ENCODE results near the gene COL27A1. TPM values are rescaled to one million over a fixed set of nuclear protein-coding genes. Genes with fewer than 3 reads are reported as not detected.

COL27A1 gene
- total RNA-seq, 2 experiments from 2014 or later = 0.87 to 1.2 TPM

- H3K4me1 ChIP-seq (ENCODE audit: insufficient read depth, low read length) = no peaks in the 10 kb centered on the region
- H3K4me3 ChIP-seq (ENCODE audit: low read length) = no peak overlapping the region
- no peak overlapping the region for H3K27ac Mint-ChIP-seq
- no peak for DNase-seq
- no peaks in the 10 kb centered on the region for H3K36me3 Mint-ChIP-seq (ENCODE audit: low read depth)
- peaks cover 3 to 14% of the 10 kb centered on the region in 2 experiments for H3K9me3 ChIP-seq (ENCODE audit: control insufficient read depth in 1 of 2, insufficient read depth in 1 of 2, low read length in 2 of 2)
- no peak overlapping the region for H3K4me3 Mint-ChIP-seq
- H3K36me3 ChIP-seq (ENCODE audit: insufficient read depth, low read length) = no peaks in the 10 kb centered on the region
- intact Hi-C loops (cut with DNase I, micrococcal nuclease) = no loop called here
- H3K27me3 Mint-ChIP-seq = peaks cover 20% of the 10 kb centered on the region
- POLR2A ChIA-PET = no interaction called here
- ATAC-seq (ENCODE audit: poor library complexity) = no peak
- no peaks in the 10 kb centered on the region for H3K4me1 Mint-ChIP-seq (ENCODE audit: low read depth)
- H3K27ac ChIP-seq (ENCODE audit: low read depth in 1 of 2, low read length in 2 of 2) = no peak overlapping the region
- H3K27me3 ChIP-seq (ENCODE audit: control insufficient read depth in 1 of 2, insufficient read depth in 2 of 2, low read length in 2 of 2) = peaks cover 4 to 7% of the 10 kb centered on the region in 2 experiments
- TF ChIP-seq, protein P1, sequence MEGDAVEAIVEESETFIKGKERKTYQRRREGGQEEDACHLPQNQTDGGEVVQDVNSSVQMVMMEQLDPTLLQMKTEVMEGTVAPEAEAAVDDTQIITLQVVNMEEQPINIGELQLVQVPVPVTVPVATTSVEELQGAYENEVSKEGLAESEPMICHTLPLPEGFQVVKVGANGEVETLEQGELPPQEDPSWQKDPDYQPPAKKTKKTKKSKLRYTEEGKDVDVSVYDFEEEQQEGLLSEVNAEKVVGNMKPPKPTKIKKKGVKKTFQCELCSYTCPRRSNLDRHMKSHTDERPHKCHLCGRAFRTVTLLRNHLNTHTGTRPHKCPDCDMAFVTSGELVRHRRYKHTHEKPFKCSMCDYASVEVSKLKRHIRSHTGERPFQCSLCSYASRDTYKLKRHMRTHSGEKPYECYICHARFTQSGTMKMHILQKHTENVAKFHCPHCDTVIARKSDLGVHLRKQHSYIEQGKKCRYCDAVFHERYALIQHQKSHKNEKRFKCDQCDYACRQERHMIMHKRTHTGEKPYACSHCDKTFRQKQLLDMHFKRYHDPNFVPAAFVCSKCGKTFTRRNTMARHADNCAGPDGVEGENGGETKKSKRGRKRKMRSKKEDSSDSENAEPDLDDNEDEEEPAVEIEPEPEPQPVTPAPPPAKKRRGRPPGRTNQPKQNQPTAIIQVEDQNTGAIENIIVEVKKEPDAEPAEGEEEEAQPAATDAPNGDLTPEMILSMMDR (IDR thresholded peaks at IDR 0.05) = no peak
- CTCF ChIA-PET = no interaction called here
- peaks cover 2% of the 10 kb centered on the region for H3K9me3 Mint-ChIP-seq
Measured at GRCh38 chr9:114122136-114123027, 33.0 kb upstream of the COL27A1 start.

DNA sequence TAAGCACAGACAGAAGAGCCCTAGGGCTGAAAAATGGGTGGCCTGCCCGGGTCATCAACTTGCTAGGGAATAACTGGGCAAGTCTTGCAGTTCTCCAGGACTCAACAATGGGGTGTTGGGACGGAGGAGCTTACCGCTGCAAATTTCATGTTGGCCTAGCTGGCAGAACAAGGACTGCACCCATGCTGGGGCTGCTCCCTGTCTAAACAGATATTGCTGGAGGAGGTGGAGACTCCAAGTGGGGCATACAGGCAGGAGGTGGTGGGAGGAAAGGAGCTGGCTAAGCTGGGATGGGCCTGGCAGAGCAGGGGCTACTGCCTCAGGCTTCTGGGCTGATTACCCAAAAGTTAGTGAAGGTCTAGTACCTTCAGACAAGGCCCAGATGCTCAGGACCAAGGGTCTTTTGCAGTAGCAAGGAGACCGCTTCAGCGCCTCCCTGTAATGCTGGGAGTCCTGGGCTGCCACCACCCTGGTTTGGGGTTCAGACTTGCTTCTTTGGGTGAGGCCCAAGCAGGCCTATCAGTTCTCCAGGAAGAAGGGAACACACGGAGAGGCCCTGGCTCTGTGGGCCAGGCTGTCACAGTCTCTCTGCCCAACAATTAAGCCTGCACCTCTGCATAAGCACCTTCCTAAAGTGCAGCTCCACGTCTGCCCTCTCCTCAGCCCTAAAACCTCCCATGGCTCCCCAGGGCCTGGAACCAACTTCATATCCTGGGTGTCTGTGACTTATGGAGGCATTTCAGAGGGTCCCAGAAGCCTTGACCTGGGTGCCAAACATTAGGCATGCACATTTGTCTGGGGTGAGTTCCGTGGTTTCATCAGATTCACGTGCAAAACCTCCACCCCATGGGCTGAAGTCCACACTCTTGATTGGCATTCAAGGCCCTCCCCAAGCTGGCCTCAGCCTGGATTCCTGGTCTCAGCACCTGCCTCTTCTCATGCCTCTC lies 32.0 kb upstream of the COL27A1 start:
- no peak overlapping the region for H3K27ac ChIP-seq (ENCODE audit: low read depth in 1 of 2, low read length in 2 of 2)
- Mint-ChIP-seq H3K4me3 (no peak overlapping the region), H3K27me3 (peaks cover 19% of the 10 kb centered on the region), H3K4me1 (ENCODE audit: low read depth) (no peaks in the 10 kb centered on the region), H3K27ac (no peak overlapping the region), H3K9me3 (peaks cover 4% of the 10 kb centered on the region), H3K36me3 (ENCODE audit: low read depth) (no peaks in the 10 kb centered on the region)
- intact Hi-C loops (cut with DNase I, micrococcal nuclease) = no loop called here
- H3K4me3 ChIP-seq (ENCODE audit: low read length) = no peak overlapping the region
- no peaks in the 10 kb centered on the region for H3K36me3 ChIP-seq (ENCODE audit: insufficient read depth, low read length)
- TF ChIP-seq, protein P1 (IDR thresholded peaks at IDR 0.05) = no peak
- POLR2A ChIA-PET = no interaction called here
- peaks cover 11 to 19% of the 10 kb centered on the region in 2 experiments for H3K9me3 ChIP-seq (ENCODE audit: control insufficient read depth in 1 of 2, insufficient read depth in 1 of 2, low read length in 2 of 2)
- ATAC-seq (ENCODE audit: poor library complexity) = no peak
- H3K27me3 ChIP-seq (ENCODE audit: control insufficient read depth in 1 of 2, insufficient read depth in 2 of 2, low read length in 2 of 2) = peaks cover 4 to 7% of the 10 kb centered on the region in 2 experiments
- no peak for DNase-seq
- CTCF ChIA-PET = no interaction called here
- H3K4me1 ChIP-seq (ENCODE audit: insufficient read depth, low read length) = no peaks in the 10 kb centered on the region

- Mint-ChIP-seq H3K4me3 (no peak overlapping the region), H3K27ac (no peak overlapping the region), H3K36me3 (ENCODE audit: low read depth) (no peaks in the 10 kb centered on the region), H3K27me3 (peaks cover 14% of the 10 kb centered on the region), H3K9me3 (peaks cover 4% of the 10 kb centered on the region), H3K4me1 (ENCODE audit: low read depth) (no peaks in the 10 kb centered on the region)
- H3K36me3 ChIP-seq (ENCODE audit: insufficient read depth, low read length) = no peaks in the 10 kb centered on the region
- intact Hi-C loops (cut with DNase I, micrococcal nuclease) = no loop called here
- no peaks in the 10 kb centered on the region for H3K4me1 ChIP-seq (ENCODE audit: insufficient read depth, low read length)
- DNase-seq = no peak
- ChIA-PET CTCF (no interaction called here), POLR2A (no interaction called here)
- ATAC-seq (ENCODE audit: poor library complexity) = no peak
- peaks cover 4 to 7% of the 10 kb centered on the region in 2 experiments for H3K27me3 ChIP-seq (ENCODE audit: control insufficient read depth in 1 of 2, insufficient read depth in 2 of 2, low read length in 2 of 2)
- TF ChIP-seq, protein P1 (IDR thresholded peaks at IDR 0.05) = no peak
- no peak overlapping the region for H3K4me3 ChIP-seq (ENCODE audit: low read length)
- H3K9me3 ChIP-seq (ENCODE audit: control insufficient read depth in 1 of 2, insufficient read depth in 1 of 2, low read length in 2 of 2) = peaks cover 11 to 20% of the 10 kb centered on the region in 2 experiments
- no peak overlapping the region for H3K27ac ChIP-seq (ENCODE audit: low read depth in 1 of 2, low read length in 2 of 2)
Measured at GRCh38 chr9:114124138-114124537, 31.2 kb upstream of the COL27A1 start.
